Ishikawa (cell line): ENCODE results near the gene UBE2Q2.

Experiments
- TAF1 ChIP-seq: IDR thresholded peaks from 2 replicates; pipeline ENCODE4 v1.6.1; 2012; ENCODE audit warnings: low read depth, mild to moderate bottlenecking
- TF ChIP-seq, protein P1 (sequence below): IDR thresholded peaks from 2 replicates; pipeline ENCODE4 v1.6.1; 2012
- TF ChIP-seq, protein P2 (sequence below): IDR thresholded peaks from 2 replicates; pipeline ENCODE4 v1.6.1; 2012; ENCODE audit warnings: low read depth, mild to moderate bottlenecking

DNA sequence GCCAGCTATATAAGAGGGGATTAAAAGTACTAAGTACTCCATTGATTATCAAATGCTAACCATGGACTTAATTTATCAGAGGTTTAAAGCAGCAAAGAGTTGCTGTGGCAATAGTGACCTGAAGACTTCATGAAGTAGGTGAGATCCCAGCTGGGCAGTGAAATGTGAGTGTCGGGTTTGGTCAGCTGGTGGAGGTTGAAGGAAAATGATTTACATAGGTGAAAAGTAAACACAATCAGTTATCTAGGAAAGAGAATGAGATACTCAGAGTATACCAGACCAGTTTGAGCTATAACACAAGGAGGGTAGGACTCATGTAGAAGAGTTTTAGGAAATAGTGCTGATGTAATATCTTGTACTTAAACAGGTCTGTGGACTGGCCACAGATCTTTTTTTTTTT lies 43.9 kb downstream of the UBE2Q2 start:
- TF ChIP-seq, protein P1, sequence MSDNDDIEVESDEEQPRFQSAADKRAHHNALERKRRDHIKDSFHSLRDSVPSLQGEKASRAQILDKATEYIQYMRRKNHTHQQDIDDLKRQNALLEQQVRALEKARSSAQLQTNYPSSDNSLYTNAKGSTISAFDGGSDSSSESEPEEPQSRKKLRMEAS, result no peak
- TF ChIP-seq, protein P2, sequence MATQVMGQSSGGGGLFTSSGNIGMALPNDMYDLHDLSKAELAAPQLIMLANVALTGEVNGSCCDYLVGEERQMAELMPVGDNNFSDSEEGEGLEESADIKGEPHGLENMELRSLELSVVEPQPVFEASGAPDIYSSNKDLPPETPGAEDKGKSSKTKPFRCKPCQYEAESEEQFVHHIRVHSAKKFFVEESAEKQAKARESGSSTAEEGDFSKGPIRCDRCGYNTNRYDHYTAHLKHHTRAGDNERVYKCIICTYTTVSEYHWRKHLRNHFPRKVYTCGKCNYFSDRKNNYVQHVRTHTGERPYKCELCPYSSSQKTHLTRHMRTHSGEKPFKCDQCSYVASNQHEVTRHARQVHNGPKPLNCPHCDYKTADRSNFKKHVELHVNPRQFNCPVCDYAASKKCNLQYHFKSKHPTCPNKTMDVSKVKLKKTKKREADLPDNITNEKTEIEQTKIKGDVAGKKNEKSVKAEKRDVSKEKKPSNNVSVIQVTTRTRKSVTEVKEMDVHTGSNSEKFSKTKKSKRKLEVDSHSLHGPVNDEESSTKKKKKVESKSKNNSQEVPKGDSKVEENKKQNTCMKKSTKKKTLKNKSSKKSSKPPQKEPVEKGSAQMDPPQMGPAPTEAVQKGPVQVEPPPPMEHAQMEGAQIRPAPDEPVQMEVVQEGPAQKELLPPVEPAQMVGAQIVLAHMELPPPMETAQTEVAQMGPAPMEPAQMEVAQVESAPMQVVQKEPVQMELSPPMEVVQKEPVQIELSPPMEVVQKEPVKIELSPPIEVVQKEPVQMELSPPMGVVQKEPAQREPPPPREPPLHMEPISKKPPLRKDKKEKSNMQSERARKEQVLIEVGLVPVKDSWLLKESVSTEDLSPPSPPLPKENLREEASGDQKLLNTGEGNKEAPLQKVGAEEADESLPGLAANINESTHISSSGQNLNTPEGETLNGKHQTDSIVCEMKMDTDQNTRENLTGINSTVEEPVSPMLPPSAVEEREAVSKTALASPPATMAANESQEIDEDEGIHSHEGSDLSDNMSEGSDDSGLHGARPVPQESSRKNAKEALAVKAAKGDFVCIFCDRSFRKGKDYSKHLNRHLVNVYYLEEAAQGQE, result no peak
- no peak for TF ChIP-seq TAF1
